DND-41 (cell line): ENCODE measurements around the gene PEAK3.

Experiments
- EZH2 ChIP-seq: IDR thresholded peaks from 3 replicates; pipeline ENCODE4 v1.6.1; 2012; ENCODE audit warnings: borderline replicate concordance, low read depth, mild to moderate bottlenecking, moderate library complexity, low read length, inconsistent platforms; ENCODE audit not compliant: severe bottlenecking
- TF ChIP-seq, protein P1 (sequence below): IDR thresholded peaks from 2 replicates; pipeline ENCODE4 v1.5.1; 2012; ENCODE audit warnings: borderline replicate concordance, low read length, moderate library complexity, mild to moderate bottlenecking; ENCODE audit not compliant: poor library complexity, severe bottlenecking; ENCODE audit errors: extremely low read depth

DNA sequence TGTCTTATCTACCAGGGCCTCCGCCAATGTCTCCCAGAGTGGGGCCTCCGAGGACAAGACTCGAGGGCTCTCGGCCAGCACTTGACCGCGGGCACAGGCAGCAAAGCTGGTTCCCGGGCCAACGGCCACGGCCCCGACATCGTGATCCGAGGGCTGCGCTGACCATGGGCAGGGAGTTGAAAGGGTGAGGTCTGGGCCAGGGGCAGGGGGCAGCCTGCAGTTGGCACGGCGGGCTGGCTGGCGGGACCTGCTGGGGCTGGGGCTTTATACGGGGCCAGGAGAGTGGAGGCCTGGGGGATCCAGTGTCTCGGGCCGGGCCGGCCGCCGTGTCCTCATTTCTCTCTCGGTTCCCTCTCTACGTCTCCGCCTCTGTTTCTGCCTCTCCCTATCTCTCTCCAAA, 35.8 kb upstream of the PEAK3 start:
- TF ChIP-seq, protein P1, sequence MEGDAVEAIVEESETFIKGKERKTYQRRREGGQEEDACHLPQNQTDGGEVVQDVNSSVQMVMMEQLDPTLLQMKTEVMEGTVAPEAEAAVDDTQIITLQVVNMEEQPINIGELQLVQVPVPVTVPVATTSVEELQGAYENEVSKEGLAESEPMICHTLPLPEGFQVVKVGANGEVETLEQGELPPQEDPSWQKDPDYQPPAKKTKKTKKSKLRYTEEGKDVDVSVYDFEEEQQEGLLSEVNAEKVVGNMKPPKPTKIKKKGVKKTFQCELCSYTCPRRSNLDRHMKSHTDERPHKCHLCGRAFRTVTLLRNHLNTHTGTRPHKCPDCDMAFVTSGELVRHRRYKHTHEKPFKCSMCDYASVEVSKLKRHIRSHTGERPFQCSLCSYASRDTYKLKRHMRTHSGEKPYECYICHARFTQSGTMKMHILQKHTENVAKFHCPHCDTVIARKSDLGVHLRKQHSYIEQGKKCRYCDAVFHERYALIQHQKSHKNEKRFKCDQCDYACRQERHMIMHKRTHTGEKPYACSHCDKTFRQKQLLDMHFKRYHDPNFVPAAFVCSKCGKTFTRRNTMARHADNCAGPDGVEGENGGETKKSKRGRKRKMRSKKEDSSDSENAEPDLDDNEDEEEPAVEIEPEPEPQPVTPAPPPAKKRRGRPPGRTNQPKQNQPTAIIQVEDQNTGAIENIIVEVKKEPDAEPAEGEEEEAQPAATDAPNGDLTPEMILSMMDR = no peak
- no peak for TF ChIP-seq EZH2
